ENCODE measurements around the gene KDR.

DNA sequence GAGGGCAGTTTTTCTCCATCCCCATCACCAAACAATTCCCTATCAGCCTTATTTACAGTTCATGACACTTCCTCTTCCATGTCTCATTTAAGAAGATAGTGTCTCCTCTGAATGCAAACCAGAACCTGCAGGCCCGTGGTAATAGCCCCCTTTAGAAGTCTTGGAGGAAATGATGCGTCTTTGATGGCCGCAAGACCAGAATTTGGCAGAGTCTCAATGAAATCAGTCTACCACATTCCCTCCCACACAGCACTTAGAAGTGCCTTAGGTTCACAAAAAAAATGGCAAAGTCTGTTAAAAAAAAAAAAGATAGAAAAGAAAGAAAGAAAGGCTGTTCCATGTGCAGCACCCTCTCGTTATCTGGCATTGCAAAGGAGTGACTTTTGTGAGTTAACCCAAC is 2.1 kb upstream of the KDR start:
- TF ChIP-seq EZH2 (IDR thresholded peaks at IDR 0.05; ENCODE audit: insufficient read depth, poor library complexity, severe bottlenecking), result no peak
- no peak for TF ChIP-seq EZH2phosphoT487 (IDR thresholded peaks at IDR 0.05; ENCODE audit: insufficient read depth, low read depth)
